Keratinocyte (primary cell): Measurements from ENCODE around the gene TMEM258.

Experiments
- CTCF ChIP-seq, 3 experiments: IDR thresholded peaks in 1 of 3; conservative IDR thresholded peaks in 1 of 3; optimal IDR thresholded peaks in 1 of 3; 2 replicates in 2 of 3; 3 replicates in 1 of 3; pipeline versions ENCODE3 to v1.5.1; 2011; ENCODE audit warnings: low read length in 3 of 3, mild to moderate bottlenecking in 3 of 3, moderate library complexity in 2 of 3, control low read depth in 1 of 3, inconsistent platforms in 1 of 3; ENCODE audit not compliant: insufficient read depth in 2 of 3; ENCODE audit errors: extremely low read depth in 1 of 3
- EZH2 ChIP-seq: IDR thresholded peaks from one replicate; pipeline ENCODE4 v1.6.1; 2012; ENCODE audit warnings: inconsistent platforms, mild to moderate bottlenecking, low read length, moderate library complexity

GRCh38 chr11:61769946-61770683, 22.3 kb downstream of the TMEM258 start:
- TF ChIP-seq CTCF (optimal IDR thresholded peaks at IDR 0.05 in 1 of 3, IDR thresholded peaks at IDR 0.05 in 1 of 3, conservative IDR thresholded peaks at IDR 0.05 in 1 of 3; ENCODE audit: extremely low read depth in 1 of 3, insufficient read depth in 2 of 3, low read length in 3 of 3) (no peak), EZH2 (no peak)
